ENCODE results near the gene ZNF850. TPM values are rescaled to one million over a fixed set of nuclear protein-coding genes. Genes with fewer than 3 reads are reported as not detected.

ZNF850 gene
- total RNA-seq, 2 donors from 2014 or later, result 1.3 to 1.6 TPM

GRCh38 chr19:36709423-36709822, 63.2 kb downstream of the ZNF850 start:
- H3K36me3 ChIP-seq (replicated peaks in 1 of 2; ENCODE audit: insufficient read depth in 1 of 2, low read depth in 2 of 2), result peaks cover 13 to 24% of the 10 kb centered on the region in 2 donors
- ATAC-seq, result no peak
- no peak for TF ChIP-seq POLR2A (IDR thresholded peaks at IDR 0.05)
- TF ChIP-seq, protein P1, sequence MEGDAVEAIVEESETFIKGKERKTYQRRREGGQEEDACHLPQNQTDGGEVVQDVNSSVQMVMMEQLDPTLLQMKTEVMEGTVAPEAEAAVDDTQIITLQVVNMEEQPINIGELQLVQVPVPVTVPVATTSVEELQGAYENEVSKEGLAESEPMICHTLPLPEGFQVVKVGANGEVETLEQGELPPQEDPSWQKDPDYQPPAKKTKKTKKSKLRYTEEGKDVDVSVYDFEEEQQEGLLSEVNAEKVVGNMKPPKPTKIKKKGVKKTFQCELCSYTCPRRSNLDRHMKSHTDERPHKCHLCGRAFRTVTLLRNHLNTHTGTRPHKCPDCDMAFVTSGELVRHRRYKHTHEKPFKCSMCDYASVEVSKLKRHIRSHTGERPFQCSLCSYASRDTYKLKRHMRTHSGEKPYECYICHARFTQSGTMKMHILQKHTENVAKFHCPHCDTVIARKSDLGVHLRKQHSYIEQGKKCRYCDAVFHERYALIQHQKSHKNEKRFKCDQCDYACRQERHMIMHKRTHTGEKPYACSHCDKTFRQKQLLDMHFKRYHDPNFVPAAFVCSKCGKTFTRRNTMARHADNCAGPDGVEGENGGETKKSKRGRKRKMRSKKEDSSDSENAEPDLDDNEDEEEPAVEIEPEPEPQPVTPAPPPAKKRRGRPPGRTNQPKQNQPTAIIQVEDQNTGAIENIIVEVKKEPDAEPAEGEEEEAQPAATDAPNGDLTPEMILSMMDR (IDR thresholded peaks at IDR 0.05), result no peak

DNA sequence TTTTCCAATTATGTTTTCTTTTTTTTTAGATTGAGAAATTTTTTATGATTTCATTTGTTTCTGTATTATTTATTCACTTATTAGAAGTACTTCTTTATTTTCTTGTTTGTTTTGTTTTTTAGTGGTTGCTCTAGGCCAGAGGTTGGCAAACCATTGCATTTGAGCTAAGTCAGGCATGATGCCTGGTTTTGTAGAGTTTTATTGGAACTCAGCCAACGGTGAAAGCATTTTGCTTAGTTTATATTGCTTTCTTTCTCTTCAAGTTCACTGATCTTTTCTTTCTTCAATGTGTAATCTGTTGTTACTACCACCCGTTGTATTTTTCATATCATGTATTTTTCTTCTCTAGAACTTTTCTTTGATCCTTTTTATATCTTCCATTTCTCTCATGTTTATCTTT, 65.5 kb downstream of the ZNF850 start:
- no peak for ATAC-seq
- Histone ChIP-seq H3K27ac (no peak overlapping the region), H3K27me3 (no peaks in the 10 kb centered on the region), H3K4me3 (no peak overlapping the region), H3K36me3 (replicated peaks in 1 of 2; ENCODE audit: insufficient read depth in 1 of 2, low read depth in 2 of 2) (peaks cover 0 to 3% of the 10 kb centered on the region in 2 donors), H3K9me3 (peaks cover 0 to 44% (median 0%) of the 10 kb centered on the region in 3 donors), H3K4me1 (no peaks in the 10 kb centered on the region)
- DNase-seq, result no peak
- TF ChIP-seq POLR2A (IDR thresholded peaks at IDR 0.05), result no peak
- TF ChIP-seq, protein P1 (IDR thresholded peaks at IDR 0.05), result no peak
- WGBS, 2 donors, result 85 to 97% methylated on average over 1 to 2 of the region's 2 CpGs
- intact Hi-C loops (cut with DNase I), result no loop called here

More at GRCh38 chr19:36709423-36709822, 63.2 kb downstream of the ZNF850 start:
- DNase-seq, result no peak
- 58 to 94% methylated on average over 2 of the region's 2 CpGs for WGBS, 2 donors
- intact Hi-C loops (cut with DNase I), result no loop called here
- Histone ChIP-seq H3K4me1 (no peaks in the 10 kb centered on the region), H3K9me3 (peaks cover 0 to 65% (median 0%) of the 10 kb centered on the region in 3 donors), H3K27me3 (no peaks in the 10 kb centered on the region), H3K27ac (no peak overlapping the region), H3K4me3 (no peak overlapping the region)

DNA sequence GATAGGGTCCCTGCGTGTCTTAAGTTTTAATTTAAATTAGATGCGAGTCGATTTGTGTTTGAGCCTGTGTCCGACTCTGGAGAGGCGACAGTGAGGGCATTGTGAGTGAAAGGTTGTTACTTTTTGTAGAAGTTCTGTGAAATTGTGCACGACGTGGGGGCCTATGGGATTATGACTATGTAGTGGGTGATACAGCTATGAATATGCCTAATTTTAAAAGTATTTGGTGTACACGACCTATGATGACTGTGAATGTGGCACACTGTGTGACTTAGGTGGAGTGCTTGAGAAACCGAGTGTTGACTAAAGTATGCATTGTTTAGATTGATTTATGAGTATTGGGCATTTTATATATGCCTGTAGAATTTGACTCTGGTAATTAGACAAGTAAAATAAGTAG, 84.5 kb downstream of the ZNF850 start:
- no peak for TF ChIP-seq POLR2A (IDR thresholded peaks at IDR 0.05)
- TF ChIP-seq, protein P1 (IDR thresholded peaks at IDR 0.05), result no peak
- Histone ChIP-seq H3K4me3 (peak overlapping the region; percentile 62 to 82), H3K36me3 (replicated peaks in 1 of 2; ENCODE audit: insufficient read depth in 1 of 2, low read depth in 2 of 2) (peaks cover 0 to 13% of the 10 kb centered on the region in 2 donors), H3K4me1 (peaks cover 21% of the 10 kb centered on the region), H3K27ac (peak overlapping the region in 3 of 4 donors; percentile 61 to 84 (median 84)), H3K9me3 (no peaks in the 10 kb centered on the region), H3K27me3 (no peaks in the 10 kb centered on the region)
- 4 to 5% methylated on average over 9 of the region's 9 CpGs for WGBS, 2 donors
- ATAC-seq (no peak), DNase-seq (no peak)
- intact Hi-C loops (cut with DNase I), result no loop called here

- intact Hi-C loops (cut with DNase I), result no loop called here
- Histone ChIP-seq H3K9me3 (no peaks in the 10 kb centered on the region), H3K27ac (peak within 1 kb of the TSS; percentile 61 to 84 (median 75)), H3K4me1 (peaks cover 21% of the 10 kb centered on the region), H3K4me3 (peak within 1 kb of the TSS; percentile 62 to 82), H3K27me3 (no peaks in the 10 kb centered on the region), H3K36me3 (replicated peaks in 1 of 2; ENCODE audit: insufficient read depth in 1 of 2, low read depth in 2 of 2) (peaks cover 0 to 9% of the 10 kb centered on the region in 2 donors)
- TF ChIP-seq, protein P1 (IDR thresholded peaks at IDR 0.05), result peak in 4 of 7 experiments; percentile 2 to 32 (median 16)
- peak; percentile 15 to 86 (median 80) for TF ChIP-seq POLR2A (IDR thresholded peaks at IDR 0.05)
- peak; percentile 99 for ATAC-seq
- 0% methylated on average over 33 to 69 of the region's 69 CpGs for WGBS, 2 donors
- DNase-seq, result peak; percentile 98 to 99 (median 99)
These were observed 85.2 kb downstream of the ZNF850 start, which contains the start of gene ZNF567 for GRCh38 chr19:36687214-36688056. TSS of gene ZNF567 (plus strand) at chr19:36687612. CDS start at chr19:36694868, 7,256 bp downstream.
